Thymus (tissue), 14 donors: Measurements from ENCODE around the gene SNRNP27. TPM values are rescaled to one million over a fixed set of nuclear protein-coding genes. Genes with fewer than 3 reads are reported as not detected.
A peak's percentile ranks its signal among the peaks of the same experiment; 100 is the strongest.

Experiments used
- DNase-seq, 9 donors: peaks; one replicate each; pipeline ENCODE4 v3.0.0-alpha.2; 2013; ENCODE audit warnings: low spot score in 9 of 9, low read depth in 6 of 9, missing footprints in 1 of 9
- H3K27ac ChIP-seq, 2 donors: one replicate each; pipeline ENCODE4 v1.5.1; 2013; ENCODE audit warnings: control low read depth in 1 of 2, low read depth in 1 of 2, low read length in 1 of 2, mild to moderate bottlenecking in 1 of 2, moderate library complexity in 1 of 2
- H3K27me3 ChIP-seq, 2 donors: one replicate each; pipeline ENCODE4 v1.5.1; 2013; ENCODE audit warnings: low read length in 1 of 2; ENCODE audit not compliant: control insufficient read depth in 2 of 2, insufficient read depth in 1 of 2
- H3K36me3 ChIP-seq, 2 donors: one replicate each; pipeline ENCODE4 v1.5.1; 2013; ENCODE audit warnings: low read length in 1 of 2, mild to moderate bottlenecking in 1 of 2, moderate library complexity in 1 of 2; ENCODE audit not compliant: control insufficient read depth in 2 of 2, insufficient read depth in 2 of 2
- H3K4me1 ChIP-seq, 2 donors: one replicate each; pipeline ENCODE4 v1.5.1; 2013; ENCODE audit warnings: low read length in 2 of 2; ENCODE audit not compliant: control insufficient read depth in 2 of 2, insufficient read depth in 2 of 2
- H3K4me3 ChIP-seq, 2 donors: one replicate each; pipeline ENCODE4 v1.5.1; 2013; ENCODE audit warnings: low read length in 2 of 2, control low read depth in 1 of 2, mild to moderate bottlenecking in 1 of 2
- H3K9me3 ChIP-seq, 2 donors: one replicate each; pipeline ENCODE4 v1.5.1; 2013; ENCODE audit warnings: low read length in 1 of 2, mild to moderate bottlenecking in 1 of 2; ENCODE audit not compliant: control insufficient read depth in 2 of 2, insufficient read depth in 1 of 2
- WGBS: extraction: QIAGEN DNeasy Blood & Tissue Kit; methylation state at CpG from one replicate; pipeline ENCODE4 v1.1.7; 2013; 5-methylcytosine and 5-hydroxymethylcytosine counted together
- long read RNA-seq, 10 donors: transcript quantifications; one replicate each; lab custom pipeline, GENCODE V29; 2026
- polyA plus RNA-seq: library from polyadenylated mRNA; stranded (reverse); fragments of 200-250 nt; gene quantifications from one replicate; pipeline ENCODE4 v1.2.3, GENCODE V29; 2013
- total RNA-seq: library from RNA; stranded (reverse); fragments of 120-200 nt; gene quantifications from one replicate; pipeline ENCODE4 v1.2.4, GENCODE V29; 2013
- donor health status: healthy.

SNRNP27 gene, protein sequence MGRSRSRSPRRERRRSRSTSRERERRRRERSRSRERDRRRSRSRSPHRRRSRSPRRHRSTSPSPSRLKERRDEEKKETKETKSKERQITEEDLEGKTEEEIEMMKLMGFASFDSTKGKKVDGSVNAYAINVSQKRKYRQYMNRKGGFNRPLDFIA
- 65.0 TPM for total RNA-seq
- polyA plus RNA-seq: 64.3 TPM
- long read RNA-seq, donor 1, partial matches to known transcripts: 0 of 4 reads
- long read RNA-seq, donor 1, other reads (novel, unspliced or antisense): 0 of 4 reads
- long read RNA-seq, donor 2, transcript SNRNP27-201 (6 exons, 1,802 nt): major isoform, 46 of 67 reads
- long read RNA-seq, donor 2, partial matches to known transcripts: 19 of 67 reads
- long read RNA-seq, donor 2, other reads (novel, unspliced or antisense): 0 of 67 reads
- long read RNA-seq, donor 3, transcript SNRNP27-203 (7 exons, 766 nt): minor isoform, 6 of 77 reads
- long read RNA-seq, donor 3, transcript SNRNP27-201 (6 exons, 1,802 nt): major isoform, 52 of 77 reads
- long read RNA-seq, donor 3, partial matches to known transcripts: 19 of 77 reads
- long read RNA-seq, donor 3, other reads (novel, unspliced or antisense): 0 of 77 reads
- long read RNA-seq, donor 4, transcript SNRNP27-201 (6 exons, 1,802 nt): major isoform, 16 of 35 reads
- long read RNA-seq, donor 4, partial matches to known transcripts: 18 of 35 reads
- long read RNA-seq, donor 4, other reads (novel, unspliced or antisense): 0 of 35 reads
- long read RNA-seq, donor 5, transcript SNRNP27-203 (7 exons, 766 nt): minor isoform, 6 of 81 reads
- long read RNA-seq, donor 5, transcript SNRNP27-201 (6 exons, 1,802 nt): major isoform, 41 of 81 reads
- long read RNA-seq, donor 5, partial matches to known transcripts: 33 of 81 reads
- long read RNA-seq, donor 5, other reads (novel, unspliced or antisense): 0 of 81 reads
- long read RNA-seq, donor 6, transcript SNRNP27-201 (6 exons, 1,802 nt): major isoform, 21 of 27 reads
- long read RNA-seq, donor 6, partial matches to known transcripts: 5 of 27 reads
- long read RNA-seq, donor 6, other reads (novel, unspliced or antisense): 0 of 27 reads
- long read RNA-seq, donor 7, transcript SNRNP27-201 (6 exons, 1,802 nt): major isoform, 36 of 39 reads
- long read RNA-seq, donor 7, partial matches to known transcripts: 0 of 39 reads
- long read RNA-seq, donor 7, other reads (novel, unspliced or antisense): 0 of 39 reads
- long read RNA-seq, donor 8, transcript SNRNP27-201 (6 exons, 1,802 nt): major isoform, 10 of 13 reads
- long read RNA-seq, donor 8, partial matches to known transcripts: 0 of 13 reads
- long read RNA-seq, donor 8, other reads (novel, unspliced or antisense): 0 of 13 reads
- long read RNA-seq, donor 9, transcript SNRNP27-201 (6 exons, 1,802 nt): major isoform, 20 of 28 reads
- long read RNA-seq, donor 9, partial matches to known transcripts: 6 of 28 reads
- long read RNA-seq, donor 9, other reads (novel, unspliced or antisense): 0 of 28 reads
- long read RNA-seq, donor 10, transcript SNRNP27-201 (6 exons, 1,802 nt): major isoform, 18 of 32 reads
- long read RNA-seq, donor 10, partial matches to known transcripts: 10 of 32 reads
- long read RNA-seq, donor 10, other reads (novel, unspliced or antisense): 0 of 32 reads

DNA sequence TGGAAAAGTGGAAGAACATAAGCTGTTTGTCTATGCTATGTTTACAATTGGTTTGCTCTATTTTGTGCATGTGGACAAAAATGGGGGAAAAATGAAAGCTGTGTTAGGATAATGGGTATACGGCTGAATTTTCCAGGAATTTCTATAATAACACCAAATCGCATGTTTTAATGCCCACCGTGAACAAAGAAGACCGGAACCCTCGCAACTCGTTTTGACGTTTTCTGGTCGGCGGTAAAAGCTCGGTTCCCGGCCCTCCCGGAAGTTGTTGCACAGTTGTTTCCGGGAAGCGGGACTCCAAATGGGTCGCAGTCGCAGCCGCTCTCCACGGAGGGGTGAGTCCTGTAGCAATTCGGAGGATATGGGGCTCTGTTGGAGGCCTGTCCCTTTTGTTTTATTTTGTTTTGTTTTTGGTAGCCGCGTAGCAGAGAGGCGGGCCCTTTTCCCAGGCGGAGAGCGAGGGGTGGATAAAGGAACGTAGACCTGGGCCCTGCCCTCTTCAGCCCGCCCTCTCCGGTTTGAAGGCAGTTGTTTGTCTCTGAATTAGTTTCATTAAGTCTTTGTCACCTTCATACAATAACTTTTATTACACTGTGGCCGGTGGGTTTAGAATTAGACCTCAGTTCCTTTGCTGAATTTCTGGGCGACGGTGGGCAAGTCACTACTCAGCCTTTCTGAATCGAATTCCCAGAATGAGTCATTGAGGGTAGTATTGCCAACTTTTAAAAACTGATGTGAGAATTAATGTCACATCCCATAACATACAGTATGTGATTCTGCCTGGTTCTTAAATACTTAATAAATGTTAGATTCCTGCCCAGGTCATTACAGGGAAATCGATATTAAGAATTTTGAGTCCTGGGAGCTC lies at the start of gene SNRNP27:
SNRNP27 (plus strand) TSS at position 273 of the 868 bp plus-strand sequence; CDS start at position 302, 29 bp downstream.
- H3K4me1 ChIP-seq: peaks cover 12 to 14% of the 10 kb centered on the region in 2 donors
- peak within 1 kb of the TSS; percentile 80 to 94 for H3K4me3 ChIP-seq
- peaks cover 22 to 35% of the 10 kb centered on the region in 2 donors for H3K36me3 ChIP-seq
- H3K27me3 ChIP-seq: no peaks in the 10 kb centered on the region
- under 1% methylated on average over 32 of the region's 32 CpGs for WGBS
- H3K9me3 ChIP-seq: no peaks in the 10 kb centered on the region
- peak in 8 of 9 donors; percentile 56 to 91 (median 74) for DNase-seq
- H3K27ac ChIP-seq: peak within 1 kb of the TSS; percentile 65 to 87

DNA sequence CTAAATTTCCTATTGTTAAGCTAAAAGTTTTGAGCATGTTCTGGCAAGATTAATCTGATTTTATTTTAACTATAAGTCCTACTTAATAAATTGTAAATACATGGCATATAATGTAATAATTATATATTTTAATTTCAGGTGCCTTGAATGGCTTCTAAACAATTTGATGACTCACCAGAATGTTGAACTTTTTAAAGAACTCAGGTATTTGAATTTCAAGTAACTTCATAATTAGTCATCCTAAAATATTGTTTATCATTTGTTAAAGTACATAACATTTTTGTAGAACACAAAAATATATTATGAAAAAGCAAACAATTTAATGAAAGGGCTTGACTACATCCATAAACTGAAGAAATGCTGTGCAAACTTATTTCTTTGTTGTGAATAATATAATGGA lies 49.8 kb upstream of the SNRNP27 start:
- no peaks in the 10 kb centered on the region for H3K9me3 ChIP-seq
- H3K36me3 ChIP-seq: peaks cover 25 to 53% of the 10 kb centered on the region in 2 donors
- no peaks in the 10 kb centered on the region for H3K4me1 ChIP-seq
- H3K4me3 ChIP-seq: no peak overlapping the region
- H3K27ac ChIP-seq: no peak overlapping the region
- no peak for DNase-seq
- no peaks in the 10 kb centered on the region for H3K27me3 ChIP-seq

DNA sequence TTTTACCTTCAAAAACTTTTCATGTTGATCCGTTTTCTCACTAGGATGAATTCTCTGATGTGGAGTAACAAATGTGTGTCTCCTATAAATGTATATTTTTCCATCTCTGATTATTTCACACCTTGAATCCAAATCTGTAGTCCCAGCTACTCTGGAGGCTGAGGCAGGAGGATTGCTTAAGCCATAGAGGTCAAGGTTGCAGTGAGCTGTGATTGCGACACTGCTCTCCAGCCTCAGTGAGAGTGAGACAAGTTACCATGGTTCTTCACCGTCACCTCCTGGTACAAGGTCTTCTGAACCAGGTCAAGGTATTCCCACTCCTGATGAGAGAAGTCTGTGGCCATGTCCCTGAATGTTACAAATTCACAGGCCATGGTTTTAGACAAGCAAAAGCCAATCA lies 49.2 kb upstream of the SNRNP27 start:
- no peak overlapping the region for H3K27ac ChIP-seq
- no peaks in the 10 kb centered on the region for H3K27me3 ChIP-seq
- no peaks in the 10 kb centered on the region for H3K4me1 ChIP-seq
- H3K4me3 ChIP-seq: no peak overlapping the region
- 98% methylated on average over 3 of the region's 3 CpGs for WGBS
- DNase-seq: no peak
- H3K36me3 ChIP-seq: peaks cover 28 to 55% of the 10 kb centered on the region in 2 donors
- no peaks in the 10 kb centered on the region for H3K9me3 ChIP-seq

DNA sequence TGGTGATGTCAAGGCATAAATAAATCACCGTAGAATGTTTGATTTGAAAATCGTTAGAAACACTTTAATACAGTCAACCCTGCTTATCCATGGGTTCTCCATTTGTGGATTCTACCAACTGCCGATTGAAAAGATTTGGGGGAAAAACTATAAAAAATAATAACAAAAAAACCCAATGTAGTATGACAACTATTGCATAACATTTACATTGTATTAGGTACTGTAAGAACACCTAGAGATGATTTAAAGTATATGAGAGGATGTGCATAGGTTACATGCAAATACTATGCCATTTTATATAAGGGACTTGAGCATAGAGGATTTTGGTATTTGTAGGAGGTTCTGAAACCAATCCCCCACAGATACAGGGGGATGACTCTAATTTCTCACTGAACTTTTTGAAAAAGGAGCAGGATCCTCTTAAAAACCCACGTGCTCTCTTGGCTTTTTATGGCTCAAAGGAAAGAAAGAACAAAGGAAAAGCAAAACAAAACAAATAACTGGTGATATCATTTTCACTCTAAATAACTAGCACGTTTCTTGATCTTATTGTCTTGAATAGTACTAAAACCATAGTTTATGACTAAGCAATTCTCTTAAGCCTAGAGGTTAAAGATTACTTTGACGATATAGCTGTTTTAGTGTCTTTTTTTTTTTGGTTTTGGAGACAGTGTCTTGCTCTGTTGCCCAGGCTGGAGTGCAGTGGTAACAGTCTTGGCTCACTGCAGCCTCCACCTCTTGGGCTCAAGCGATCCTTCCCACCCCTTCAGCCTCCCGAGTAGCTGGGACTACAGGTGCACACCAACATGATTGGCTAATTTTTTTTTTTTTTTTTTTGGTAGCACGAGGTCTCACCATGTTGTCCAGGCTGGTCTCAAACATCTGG lies 47.3 kb upstream of the SNRNP27 start:
- no peak overlapping the region for H3K27ac ChIP-seq
- peaks cover 31 to 60% of the 10 kb centered on the region in 2 donors for H3K36me3 ChIP-seq
- H3K27me3 ChIP-seq: no peaks in the 10 kb centered on the region
- DNase-seq: no peak
- 95% methylated on average over 9 of the region's 9 CpGs for WGBS
- no peaks in the 10 kb centered on the region for H3K9me3 ChIP-seq
- H3K4me3 ChIP-seq: no peak overlapping the region
- no peaks in the 10 kb centered on the region for H3K4me1 ChIP-seq

DNA sequence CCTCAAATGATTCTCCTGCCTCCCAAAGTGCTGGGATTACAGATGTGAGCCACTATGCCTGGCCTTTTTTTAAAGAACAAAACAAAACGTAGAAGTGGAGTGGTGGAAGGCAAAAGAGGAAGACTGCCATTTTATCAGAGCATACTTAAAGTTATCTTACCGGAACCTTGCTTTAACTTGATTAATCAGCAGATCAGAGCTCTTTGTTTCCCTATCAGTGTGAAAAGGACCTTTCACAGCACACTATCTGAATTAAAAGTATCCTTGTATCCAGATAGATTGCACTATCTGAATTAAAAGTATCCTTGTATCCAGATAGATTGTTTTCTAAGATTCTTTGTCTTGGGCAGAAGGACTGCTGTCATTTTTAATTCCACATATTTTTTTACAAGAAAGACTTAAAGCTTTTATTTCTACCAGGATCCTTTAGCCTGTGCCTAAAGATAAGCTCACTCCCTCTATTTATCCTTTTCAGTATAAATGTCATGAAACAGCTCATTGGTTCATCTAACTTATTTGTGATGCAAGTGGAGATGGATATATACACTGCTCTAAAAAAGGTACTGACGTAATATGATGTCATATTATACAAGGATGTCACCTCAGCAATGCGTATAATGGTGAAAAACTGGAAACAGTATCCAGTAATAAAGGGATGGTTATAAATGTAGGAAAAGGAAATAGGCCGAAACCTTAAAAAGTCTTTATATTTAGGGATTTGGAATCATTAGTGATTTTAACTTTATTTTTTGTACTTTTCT lies 46.5 kb upstream of the SNRNP27 start:
- no peaks in the 10 kb centered on the region for H3K4me1 ChIP-seq
- H3K9me3 ChIP-seq: no peaks in the 10 kb centered on the region
- no peaks in the 10 kb centered on the region for H3K27me3 ChIP-seq
- no peak overlapping the region for H3K4me3 ChIP-seq
- H3K27ac ChIP-seq: no peak overlapping the region
- peaks cover 33 to 60% of the 10 kb centered on the region in 2 donors for H3K36me3 ChIP-seq
- WGBS: 98% methylated on average over 5 of the region's 5 CpGs
- DNase-seq: no peak

DNA sequence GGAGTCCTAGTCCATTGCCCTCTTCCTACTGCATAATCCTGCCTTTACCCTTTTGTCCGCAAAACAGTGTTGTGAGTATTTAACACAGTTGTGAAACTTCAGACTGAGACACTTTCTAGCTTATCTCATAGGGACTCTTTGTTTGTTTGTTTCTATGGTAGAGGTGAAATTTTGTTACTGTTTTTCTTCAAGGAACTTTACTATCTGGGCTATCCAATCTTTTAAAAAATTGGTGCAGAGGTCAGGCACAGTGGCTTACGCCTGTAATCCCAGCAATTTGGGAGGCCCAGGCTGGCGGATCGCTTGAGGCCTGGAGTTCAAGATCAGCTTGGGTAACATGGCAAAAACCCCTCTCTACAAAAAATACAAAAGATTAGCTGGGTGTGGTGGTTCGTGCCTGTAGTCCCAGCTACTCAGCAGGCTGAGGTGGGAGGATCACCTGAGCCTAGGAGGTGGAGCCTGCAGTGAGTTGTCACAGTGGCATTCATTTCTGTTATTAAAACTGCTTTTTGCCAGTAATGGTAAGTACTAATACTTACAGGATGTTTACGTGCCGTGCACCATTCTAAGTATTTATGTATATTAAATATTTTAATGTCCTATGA lies 45.5 kb upstream of the SNRNP27 start:
- Histone ChIP-seq H3K27me3 (no peaks in the 10 kb centered on the region), H3K4me1 (no peaks in the 10 kb centered on the region), H3K9me3 (no peaks in the 10 kb centered on the region), H3K36me3 (peaks cover 31 to 61% of the 10 kb centered on the region in 2 donors), H3K27ac (no peak overlapping the region), H3K4me3 (no peak overlapping the region)
- DNase-seq: no peak
- WGBS: 97% methylated on average over 7 of the region's 7 CpGs
